HG03521 (cell line): Measurements from ENCODE around the gene MED29.

ENCODE experiments used
- ATAC-seq: cut with Tn5 transposase; IDR thresholded peaks from one replicate; pipeline ENCODE4 v1.9.1; 2021; ENCODE audit warnings: mild to moderate bottlenecking, moderate library complexity; ENCODE audit not compliant: unreplicated experiment

The MED29 gene

GRCh38 chr19:39397360-39398296, 6.5 kb downstream of the MED29 start:
- peak; percentile 31 for ATAC-seq

GRCh38 chr19:39398297-39398864, 7.2 kb downstream of the MED29 start:
- no peak for ATAC-seq

DNA sequence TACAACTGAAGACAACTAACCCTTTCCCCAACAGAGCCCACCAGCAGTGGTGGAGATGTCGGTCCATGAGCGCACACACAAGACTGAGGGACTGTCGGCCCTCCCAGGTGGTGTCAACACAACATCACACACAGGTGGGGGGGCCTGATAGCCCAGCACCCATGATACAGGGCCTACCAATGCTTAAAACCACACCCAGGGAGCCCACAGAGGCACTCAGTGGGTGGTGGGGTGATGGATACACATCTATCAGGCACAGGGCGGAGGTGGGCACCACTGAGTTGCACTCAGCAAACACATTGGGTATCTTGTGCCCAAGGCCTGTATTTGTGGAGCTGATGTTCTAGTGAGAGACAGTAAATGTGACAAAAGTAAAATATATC, 8.5 kb downstream of the MED29 start:
- no peak for ATAC-seq

DNA sequence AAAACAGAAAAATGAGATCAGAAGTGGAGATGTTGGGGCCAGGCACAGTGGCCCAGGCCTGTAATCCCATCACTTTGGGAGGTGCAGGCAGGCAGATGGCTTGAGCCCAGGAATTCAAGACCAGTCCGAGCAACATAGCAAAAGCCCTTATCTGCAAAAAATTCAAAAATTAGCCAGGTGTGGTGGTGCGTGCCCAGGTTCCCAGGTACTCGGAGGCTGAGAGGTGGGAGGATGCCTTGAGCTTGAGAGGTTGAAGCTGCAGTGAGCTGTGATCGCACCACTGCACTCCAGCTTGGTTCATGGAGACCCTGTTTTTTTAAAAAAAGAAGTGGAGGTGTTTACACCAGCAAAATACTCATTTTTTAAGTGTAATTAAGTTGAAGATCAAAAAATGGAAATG, 8.9 kb downstream of the MED29 start:
- ATAC-seq: no peak

DNA sequence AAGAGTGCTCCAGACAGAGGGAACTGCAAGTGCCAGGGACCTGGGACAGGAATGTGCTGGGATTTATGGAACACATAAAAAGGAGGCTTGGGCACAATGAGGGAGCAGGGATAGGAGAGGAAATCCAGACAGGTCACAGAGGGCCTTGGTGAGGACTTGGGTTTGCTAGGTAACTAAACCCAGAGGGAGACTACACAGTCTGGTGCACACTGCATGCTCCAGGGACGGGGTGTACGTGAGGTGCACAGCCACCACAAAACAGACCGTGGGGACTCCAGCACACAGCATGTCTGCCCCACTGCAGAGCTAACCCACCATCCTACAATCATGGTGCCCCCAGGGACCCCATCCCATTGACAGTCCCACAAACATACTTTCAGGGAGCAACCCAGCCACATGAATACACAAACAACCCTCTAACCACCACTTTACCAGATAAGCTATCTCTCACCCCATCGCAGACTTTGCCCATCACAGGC, 9.9 kb downstream of the MED29 start:
- ATAC-seq: no peak

DNA sequence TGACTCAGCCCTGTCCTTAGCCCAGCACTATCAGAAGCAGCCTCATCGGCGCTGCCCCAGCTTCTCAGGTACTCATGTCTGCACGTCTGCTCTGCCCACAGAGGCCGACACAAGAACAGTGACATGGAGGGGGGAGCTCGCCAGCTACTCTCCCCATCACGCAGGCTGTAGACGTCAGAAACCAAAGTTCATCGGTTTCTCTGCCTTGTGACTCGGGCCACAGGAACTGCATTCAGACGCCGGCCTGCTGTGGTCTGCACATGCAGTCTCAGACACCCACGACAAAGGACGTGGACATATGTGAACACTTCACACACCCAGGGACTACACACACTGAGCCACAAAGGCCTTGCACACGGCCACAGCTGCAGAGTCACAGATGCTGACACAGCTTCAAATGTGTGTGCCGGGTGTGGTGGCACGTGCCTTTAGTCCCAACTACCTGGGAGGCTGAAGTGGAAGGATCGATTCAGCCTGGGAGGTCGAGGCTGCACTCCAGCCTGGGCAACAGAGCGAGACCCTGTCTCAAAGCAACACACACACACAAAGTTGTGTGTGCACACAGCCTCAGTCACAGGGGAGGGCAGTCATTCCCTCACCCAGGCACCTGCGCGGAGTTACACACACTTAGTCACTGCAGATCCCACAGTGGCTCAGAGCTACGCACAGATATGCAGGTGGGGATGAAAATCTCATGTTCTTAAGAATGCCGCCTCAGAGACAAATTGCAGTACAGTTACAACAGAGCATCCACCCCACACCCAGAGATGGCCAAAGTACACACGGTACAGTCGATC, 10.6 kb downstream of the MED29 start:
- no peak for ATAC-seq

DNA sequence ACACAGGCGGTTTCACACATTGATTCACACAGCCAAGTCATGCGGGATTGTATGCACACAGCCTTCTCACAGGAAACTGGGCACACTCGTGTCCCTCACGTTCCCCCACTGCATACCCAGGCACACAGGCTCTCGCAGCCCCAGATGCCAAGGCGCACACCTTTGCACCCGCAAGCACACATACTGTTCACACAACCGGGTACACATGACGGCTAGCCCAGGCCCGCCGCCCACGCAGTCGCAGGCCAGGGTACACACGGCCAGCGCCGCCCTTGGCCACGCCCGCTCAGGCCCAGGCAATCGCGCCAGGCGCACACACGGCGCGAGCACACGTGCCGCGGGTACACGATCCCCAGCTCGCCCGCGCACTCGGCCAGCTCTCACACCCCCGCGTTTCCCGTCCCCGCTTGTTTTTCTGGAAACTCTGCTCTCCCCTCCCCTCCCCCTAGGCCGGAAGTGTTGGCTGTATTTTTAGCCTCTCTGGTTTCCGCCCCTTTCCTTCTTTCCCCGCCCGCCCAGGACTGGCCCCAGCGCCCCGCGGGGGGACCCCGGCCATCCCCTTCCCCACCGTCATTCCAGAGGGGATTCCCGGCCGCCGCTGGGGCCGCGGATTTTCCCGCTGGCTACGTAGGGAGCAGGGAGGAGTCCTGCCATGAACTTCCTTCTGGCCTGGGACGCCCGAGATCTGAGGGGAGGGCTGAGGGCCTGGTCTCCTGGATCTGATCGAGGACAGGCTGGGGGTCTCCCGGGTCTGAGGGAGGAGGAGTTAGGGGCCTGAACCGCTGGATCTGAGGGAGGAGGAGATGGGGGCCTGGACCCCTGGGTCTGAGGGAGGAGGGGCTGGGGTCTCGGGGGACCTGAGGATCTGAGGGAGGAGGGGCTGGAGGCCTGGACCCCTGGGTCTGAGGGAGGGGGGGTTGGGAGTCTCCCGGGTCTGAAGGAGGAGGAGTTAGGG, 11.4 kb downstream of the MED29 start:
- no peak for ATAC-seq

DNA sequence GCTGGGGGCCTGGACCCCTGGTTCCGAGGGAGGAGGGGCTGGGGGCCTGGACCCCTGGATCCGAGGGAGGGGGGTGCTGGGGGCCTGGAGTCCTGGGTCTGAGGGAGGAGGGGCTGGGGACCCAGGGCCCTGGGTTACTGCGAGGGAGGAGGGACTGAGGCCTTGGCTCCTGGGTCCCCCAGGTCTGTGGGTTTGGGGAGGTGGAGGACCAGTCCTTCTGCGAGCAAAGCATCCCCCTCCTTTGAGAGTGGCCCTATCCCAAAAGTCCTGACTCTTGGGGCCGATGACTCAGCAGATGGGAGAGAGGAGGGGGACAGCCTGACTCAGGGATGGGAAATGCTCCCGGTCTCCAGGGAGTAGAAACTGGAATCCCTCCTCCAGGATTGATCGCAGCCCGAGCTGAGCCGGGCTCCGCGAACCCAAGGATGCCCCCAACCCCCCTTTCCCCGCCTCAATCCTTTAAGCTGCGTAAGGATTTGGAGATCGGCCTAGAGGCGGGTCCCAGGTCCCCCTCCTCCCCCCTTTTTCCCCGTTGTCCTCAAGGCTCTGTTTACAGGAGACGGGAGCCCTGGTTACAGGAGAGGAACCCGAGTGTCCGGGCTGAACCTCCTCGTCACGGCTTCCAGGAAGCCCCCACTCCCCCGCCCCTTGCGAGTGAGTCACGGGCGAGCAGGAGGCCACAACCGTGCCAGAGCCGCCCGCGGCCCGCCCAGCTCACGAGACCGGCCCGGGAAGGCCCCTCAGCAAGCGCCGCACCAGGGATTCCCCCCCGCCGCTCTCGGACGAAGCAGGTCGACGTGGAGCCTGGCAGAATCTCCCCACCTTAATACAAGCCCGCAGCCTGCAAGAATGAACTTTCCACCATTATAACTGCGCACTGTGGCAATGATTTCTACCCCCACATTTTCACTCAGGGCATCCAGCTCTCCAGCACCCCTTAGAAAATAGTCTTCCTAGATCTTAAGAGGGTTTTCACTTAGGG, 12.4 kb downstream of the MED29 start:
- ATAC-seq: peak; percentile 23

- ATAC-seq: no peak
Measured at GRCh38 chr19:39405261-39405957, 14.2 kb downstream of the MED29 start.

GRCh38 chr19:39405958-39406655, 14.9 kb downstream of the MED29 start:
- ATAC-seq: no peak

DNA sequence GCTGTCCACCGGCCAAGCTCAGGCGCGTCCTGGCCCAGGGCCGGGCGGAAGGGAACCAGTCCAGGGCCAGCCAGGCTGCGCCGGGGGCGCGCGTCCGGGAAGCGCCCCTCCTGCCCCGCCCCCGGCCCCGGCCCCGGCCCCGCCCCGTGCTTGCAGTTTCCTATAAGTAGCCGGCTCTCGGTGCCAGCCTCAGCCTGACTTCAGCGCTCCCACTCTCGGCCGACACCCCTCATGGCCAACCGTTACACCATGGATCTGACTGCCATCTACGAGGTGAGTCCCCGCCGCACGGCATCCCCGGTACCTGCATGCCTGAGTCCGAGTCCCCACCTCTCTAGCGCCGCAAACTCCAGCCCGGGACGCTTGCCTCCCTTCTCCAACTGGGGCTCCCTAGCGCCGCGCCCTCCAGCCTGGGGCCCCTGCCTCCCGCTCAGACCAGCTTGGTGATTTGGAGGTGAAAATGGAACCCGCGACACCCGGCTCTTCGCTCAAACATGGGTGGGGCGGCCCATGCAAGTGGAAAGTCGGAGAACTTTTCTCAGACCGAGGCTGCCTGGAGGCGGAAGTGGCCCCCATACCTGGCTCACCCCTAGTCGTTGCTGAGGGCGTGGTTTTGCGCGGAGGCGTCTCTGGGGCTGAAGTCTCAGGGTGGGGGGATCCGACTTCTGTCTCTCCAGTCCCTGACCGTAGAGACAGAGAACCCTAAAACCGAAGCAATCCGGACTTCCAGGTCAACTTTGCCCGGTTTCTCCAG, 15.7 kb downstream of the MED29 start, which contains the start of gene ZFP36:
Gene ZFP36 (plus strand): TSS at position 192 of the 754 bp plus-strand sequence. CDS start 58 bp downstream, at position 250.
- ATAC-seq: no peak

- no peak for ATAC-seq
Measured at GRCh38 chr19:39407410-39407659, 16.2 kb downstream of the MED29 start.

GRCh38 chr19:39407660-39408391, 16.6 kb downstream of the MED29 start:
- ATAC-seq: no peak

- ATAC-seq: no peak
Measured at GRCh38 chr19:39408392-39409207, 17.4 kb downstream of the MED29 start.

DNA sequence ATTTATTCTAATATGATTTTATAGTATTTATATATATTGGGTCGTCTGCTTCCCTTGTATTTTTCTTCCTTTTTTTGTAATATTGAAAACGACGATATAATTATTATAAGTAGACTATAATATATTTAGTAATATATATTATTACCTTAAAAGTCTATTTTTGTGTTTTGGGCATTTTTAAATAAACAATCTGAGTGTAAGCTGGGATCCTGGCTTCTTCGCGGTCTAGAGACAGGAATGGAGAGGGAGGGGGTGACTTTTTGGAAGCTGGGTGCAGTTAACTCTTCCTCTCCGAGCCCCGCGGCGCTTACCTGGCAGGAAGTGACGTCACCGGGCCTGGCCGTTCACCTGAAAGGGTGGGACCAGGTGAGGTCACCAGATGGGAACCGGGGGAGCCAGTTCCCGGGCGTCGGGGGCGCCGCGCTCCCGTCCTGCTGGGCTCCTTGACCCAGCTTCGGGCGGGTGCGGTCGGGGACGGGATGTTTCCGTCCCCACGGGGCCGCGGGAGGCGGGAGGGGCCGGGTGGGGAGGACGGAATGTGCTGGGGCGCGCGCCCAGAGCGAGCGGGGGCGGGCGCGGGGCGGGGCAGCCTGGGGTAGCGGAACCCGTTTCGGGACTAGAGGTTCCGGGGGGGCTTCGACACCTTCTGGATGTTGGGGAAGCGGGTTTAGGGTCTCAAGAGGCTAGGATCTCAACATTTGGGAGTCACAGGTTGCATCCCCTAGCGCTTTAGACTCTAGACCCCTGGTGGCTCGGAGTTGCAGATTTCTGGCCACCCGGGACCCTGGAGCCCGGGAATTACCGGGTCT, 18.2 kb downstream of the MED29 start:
- no peak for ATAC-seq
